ENCODE measurements around the gene AGPAT3. TPM values are rescaled to one million over a fixed set of nuclear protein-coding genes. Genes with fewer than 3 reads are reported as not detected.

AGPAT3 gene
- total RNA-seq, 1 experiment from 2014 or later = 56.9 TPM

DNA sequence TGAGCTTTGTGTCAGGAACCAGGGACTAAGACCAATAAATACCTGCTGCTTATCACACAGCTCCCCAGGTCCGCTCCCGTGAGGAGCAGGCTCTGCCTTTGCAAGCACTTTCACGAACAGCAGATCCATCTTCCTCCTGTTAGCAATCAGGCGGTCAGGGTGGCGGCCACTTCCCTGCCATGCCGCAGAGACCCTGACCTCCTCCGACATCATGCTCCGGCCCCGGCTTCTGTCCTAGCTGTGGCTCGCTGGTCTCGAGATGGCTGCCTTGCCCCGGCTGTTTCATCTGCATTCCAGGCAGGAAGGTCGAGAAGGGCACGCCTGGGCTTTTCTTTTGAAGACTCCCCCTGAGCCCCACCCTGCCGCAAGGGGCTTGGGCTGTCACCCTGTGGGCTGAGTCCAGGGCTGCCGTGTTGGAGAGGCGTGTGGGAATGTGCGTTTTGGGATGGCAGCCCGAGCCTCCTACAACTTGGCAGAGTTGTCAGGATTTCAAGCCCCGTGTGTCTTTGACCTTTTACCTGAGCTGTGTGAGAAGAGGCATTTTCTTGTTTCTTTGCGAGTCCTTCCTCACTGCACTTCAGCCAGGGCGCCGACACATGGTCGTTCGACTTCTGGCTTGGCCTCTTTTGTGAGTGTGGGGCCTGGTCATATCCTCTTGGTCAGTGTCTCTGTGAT is 59.5 kb downstream of the AGPAT3 start:
- DNase-seq (ENCODE audit: low read depth) = no peak
- in situ Hi-C loops (cut with HindIII; ENCODE audit: low pct_unique_long_range_greater_than_20kb, low sequenced_read_pairs) = no loop called here

DNA sequence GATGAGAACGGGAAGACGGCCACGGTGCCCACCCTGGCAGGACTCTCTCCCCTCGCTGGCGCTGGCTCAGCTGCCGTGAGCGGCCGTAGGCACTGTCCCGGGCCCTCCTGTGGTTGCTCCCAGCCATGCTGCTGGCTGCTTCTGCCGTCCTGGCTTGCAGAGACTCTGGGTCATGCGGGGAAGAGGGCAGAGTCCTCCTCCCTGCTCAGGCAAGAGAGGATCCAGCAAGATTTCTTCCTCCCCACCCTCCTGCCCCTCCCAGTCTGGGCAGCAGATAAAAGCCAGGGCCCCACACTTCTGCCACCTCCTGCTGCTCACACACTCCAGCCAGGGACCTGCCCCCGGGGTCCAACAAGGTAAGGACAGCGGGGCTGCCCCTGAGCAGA is 60.1 kb downstream of the AGPAT3 start:
- DNase-seq (ENCODE audit: low read depth) = no peak
- in situ Hi-C loops (cut with HindIII; ENCODE audit: low pct_unique_long_range_greater_than_20kb, low sequenced_read_pairs) = no loop called here

DNA sequence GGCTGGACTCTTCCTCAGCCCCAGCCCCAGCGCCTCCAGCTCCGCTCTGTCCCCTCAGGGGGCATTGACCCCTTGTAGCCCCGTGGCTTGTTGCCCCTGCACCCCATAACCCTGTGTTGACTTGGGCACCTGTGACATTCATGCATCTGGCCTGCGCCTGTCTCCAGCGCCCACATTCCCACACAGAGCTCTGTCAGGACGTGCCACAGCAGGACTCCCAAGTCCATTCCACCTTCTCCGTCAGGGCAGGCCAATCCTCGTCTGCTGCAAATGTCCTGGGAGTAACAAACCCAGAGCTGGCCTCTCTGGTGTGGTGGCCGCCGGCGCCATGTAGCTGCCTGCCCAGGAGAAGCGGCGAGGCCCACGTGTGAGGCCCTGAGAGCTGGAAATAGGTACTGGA is 60.6 kb downstream of the AGPAT3 start:
- in situ Hi-C loops (cut with HindIII; ENCODE audit: low pct_unique_long_range_greater_than_20kb, low sequenced_read_pairs) = no loop called here
- no peak for DNase-seq (ENCODE audit: low read depth)

DNA sequence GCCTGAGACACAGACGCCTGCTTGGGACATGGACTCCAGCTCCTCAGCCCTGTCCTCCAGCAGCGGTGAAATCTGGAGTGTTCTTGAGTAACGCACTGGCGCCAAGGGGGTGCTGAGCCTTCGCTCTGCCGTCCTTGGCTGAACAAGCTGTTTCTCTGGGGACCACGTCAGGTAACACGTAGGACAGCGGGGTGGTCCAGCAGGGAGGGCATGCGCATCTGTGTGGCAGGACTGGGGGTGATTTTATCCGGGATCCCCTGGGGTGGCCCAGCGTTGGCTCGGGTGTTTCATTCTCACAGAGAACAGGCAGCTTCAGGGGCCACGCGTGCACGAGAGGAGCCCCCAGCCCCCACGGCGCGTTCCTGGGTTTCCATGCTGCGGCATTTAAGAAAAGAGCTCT is 61.2 kb downstream of the AGPAT3 start:
- no peak for DNase-seq (ENCODE audit: low read depth)
- in situ Hi-C loops (cut with HindIII; ENCODE audit: low pct_unique_long_range_greater_than_20kb, low sequenced_read_pairs) = no loop called here

DNA sequence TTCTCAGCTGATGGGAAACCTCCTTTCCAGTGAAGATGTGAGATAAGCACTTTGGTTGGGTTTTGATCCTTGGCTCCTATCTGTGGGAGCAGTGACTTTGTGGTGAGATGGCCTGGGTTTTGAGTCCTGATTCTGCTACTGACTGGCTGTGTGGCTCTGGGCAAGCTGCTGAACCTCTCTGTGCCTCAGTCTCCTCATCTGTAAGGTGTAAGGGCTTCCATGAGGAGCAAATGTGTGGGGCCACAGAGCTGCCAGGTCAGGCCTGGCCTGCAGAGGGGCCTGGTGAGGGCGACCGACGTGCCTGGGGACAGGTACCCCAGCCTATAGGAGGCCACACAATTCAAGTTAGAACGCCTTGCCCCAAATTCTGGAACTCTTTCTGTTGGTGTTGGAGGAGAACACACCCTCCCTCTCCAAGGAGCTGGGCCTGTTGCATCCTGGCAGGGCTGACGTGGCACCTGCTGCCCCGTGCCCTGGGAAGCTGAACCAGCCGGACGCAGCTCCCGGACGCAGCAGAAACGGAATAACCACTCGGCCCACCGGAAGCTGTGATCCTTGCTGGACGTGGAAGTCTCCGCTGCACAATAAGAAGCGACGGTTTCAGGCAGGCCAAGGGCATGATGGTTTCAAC is 62.7 kb downstream of the AGPAT3 start:
- no peak for DNase-seq (ENCODE audit: low read depth)
- in situ Hi-C loops (cut with HindIII; ENCODE audit: low pct_unique_long_range_greater_than_20kb, low sequenced_read_pairs) = no loop called here

DNA sequence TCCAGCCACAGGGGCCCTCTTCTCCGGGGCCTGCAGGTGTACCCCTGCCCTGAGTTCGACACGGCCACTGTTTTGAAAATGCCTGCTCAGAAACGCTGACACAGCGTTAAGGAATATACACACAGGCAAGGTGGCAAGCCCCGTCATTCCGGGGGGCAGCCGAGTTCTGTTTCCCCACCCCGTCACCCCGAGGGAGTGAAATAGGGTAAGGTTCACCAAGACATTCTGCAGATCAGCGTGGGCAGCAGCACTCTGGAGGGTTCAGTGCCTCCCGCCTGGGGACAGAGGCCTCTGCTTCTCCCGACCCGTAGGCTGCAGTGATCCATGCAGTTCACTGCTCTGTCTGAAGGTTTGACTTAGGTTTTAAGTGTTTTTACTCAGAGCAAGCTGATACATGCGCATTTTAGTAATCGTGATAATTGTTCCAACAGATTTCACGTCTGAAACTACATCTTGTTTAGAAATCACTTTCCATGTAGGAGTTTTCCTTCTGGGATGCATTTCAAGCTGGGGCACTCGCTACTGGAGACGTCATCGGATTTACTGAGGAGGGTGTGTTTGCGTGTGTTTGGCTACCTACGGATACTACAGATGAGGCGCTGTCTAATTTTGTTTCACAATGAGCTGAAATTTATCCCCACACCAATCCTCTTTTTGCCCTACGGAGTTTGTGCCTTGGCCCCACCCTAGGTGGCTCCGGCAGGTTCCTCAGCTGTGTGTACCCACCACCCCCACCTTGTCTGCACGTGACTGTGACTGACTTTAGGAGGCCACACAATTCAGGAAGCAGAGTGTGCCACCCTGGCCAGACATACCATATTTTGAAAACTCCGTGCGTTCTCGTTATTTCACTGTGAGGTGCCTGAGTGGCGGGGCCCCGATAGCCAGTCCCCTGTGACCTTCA is 63.5 kb downstream of the AGPAT3 start:
- DNase-seq (ENCODE audit: low read depth) = no peak
- in situ Hi-C loops (cut with HindIII; ENCODE audit: low pct_unique_long_range_greater_than_20kb, low sequenced_read_pairs) = no loop called here

DNA sequence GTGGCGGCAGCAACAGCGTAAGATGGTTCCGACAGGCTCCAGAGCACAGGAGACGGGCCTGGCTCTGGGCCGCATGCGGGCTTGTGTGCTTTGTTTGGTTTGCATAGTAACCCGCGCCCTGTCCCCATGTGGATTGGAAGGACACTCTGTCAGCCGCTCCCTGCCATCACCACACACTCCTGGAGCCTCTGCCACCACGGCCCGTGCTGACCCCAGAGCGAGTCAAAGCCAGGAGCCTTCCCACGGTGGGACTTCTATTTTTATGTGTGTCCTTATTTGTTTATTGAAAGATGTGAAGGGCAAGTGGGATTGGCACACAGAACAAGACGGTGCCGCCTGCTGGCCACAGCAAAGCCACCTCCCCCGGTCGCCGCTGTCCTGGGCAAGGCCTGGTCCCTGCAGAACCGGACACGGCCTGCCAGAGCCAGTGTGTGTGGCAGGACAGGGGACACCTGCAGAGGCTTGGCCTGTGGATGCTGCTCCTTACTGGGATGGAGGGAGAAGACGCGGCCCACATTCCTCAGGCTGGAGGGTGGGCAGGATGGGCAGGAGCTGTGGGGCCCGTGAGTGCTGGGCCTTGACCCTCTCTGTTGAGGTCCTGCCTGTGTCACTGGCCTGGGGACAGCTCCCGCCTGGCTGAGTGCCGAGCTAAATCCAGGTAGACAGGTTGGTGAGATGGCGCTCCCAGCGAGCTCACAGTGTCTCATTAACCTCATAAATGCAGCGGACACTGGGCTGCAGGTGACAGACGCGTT is 64.4 kb downstream of the AGPAT3 start:
- in situ Hi-C loops (cut with HindIII; ENCODE audit: low pct_unique_long_range_greater_than_20kb, low sequenced_read_pairs) = no loop called here
- DNase-seq (ENCODE audit: low read depth) = no peak

DNA sequence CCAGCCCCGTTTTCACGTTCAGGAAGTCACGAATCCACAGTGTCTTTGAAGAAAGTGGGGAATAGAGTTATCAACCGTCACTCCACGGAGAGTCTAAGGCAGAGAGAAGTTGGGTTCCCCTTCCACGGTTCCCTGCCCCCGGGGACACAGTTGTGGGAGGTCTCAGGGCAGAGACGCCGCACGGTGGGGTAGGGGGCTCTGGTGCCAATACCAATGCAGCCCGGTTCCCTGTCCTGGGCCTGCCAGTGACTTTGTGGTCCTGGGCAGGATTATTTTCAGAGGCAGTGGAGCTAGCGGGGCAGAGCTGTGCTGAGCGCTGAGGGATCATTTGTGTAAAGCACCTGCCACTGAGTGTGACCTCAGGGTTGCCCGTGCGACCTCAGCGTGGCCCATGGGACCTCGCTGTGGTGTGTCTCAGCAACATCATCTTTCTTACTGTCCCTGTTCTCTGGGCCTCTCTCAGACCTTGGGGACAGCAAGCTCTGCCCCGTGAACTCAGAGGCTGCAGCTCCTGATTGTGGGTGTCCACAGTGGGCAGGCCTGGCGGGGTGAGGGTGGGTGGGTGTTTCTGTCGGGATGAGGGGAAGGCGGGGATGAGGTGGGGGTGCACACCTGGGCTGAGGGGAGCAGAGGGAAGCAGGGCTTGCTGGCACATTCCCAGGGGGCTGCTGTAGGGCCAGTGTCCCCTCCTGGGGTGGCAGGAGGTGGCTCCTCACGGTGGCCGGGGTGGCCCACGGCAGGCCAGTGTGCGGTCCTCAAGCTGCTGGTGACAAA is 65.2 kb downstream of the AGPAT3 start:
- DNase-seq (ENCODE audit: low read depth) = no peak
- in situ Hi-C loops (cut with HindIII; ENCODE audit: low pct_unique_long_range_greater_than_20kb, low sequenced_read_pairs) = no loop called here

DNA sequence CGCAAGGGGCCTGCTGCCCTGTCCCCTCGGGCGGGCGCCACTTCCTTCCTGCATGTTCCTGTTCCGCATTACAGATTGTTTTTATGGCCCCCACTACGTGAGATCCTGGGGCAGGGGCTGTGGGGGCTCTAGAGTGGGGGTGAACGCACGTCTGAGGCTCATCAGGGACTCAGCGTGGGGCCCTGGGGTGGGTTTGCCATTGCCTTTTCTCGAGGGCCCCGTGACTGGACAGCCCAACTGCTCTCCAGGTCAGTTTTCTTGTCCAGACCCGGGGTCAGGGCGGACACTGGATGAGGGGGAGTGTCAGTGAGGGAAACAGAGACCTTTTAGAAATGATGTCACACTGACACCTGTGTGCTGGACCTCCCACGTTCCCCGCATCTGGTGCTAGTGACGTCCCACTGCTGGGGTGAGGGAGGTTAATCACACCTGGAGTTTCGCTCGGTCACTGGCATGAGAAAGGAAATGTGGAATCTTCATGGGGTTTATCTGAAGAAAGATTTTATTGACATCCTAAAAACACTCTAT is 65.9 kb downstream of the AGPAT3 start:
- in situ Hi-C loops (cut with HindIII; ENCODE audit: low pct_unique_long_range_greater_than_20kb, low sequenced_read_pairs) = no loop called here
- no peak for DNase-seq (ENCODE audit: low read depth)

DNA sequence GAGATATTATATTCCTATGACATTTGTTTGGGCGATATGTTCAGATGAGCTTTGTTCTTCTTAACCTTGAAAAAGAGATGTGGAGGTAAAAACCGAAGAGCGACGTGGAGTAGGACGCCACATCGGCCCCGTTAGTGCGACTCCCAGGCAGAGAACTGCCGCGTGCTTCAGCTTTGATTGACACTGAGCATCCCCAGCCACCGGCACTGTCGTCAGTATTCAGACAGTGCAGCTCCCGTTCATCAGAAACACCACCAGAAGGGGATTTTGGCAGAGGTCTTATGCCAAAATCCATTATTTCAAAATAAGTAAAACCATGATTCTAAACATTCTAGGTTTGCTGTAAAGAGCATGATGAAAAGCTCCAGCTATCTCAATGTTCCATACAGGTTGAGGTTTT is 66.5 kb downstream of the AGPAT3 start:
- in situ Hi-C loops (cut with HindIII; ENCODE audit: low pct_unique_long_range_greater_than_20kb, low sequenced_read_pairs) = no loop called here
- DNase-seq (ENCODE audit: low read depth) = no peak

DNA sequence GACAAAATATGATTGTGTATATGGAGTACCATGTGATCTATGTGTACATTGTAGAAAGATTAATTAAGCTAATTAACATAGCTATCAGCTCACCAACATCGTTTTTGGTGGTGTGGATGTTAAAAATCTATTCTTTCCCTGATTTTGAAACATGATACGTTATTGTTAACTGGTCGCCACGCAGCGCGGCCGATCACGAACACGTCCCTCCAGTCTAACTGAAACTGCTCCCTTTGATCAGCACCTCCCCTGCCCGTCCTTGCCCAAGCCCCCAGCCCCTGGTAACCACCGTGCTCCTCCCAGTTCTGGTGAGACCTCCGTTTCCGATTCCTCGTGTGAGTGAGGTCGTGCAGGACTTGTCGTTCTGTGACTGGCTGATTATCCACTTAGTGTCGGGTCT is 67.0 kb downstream of the AGPAT3 start:
- in situ Hi-C loops (cut with HindIII; ENCODE audit: low pct_unique_long_range_greater_than_20kb, low sequenced_read_pairs) = no loop called here
- DNase-seq (ENCODE audit: low read depth) = no peak

DNA sequence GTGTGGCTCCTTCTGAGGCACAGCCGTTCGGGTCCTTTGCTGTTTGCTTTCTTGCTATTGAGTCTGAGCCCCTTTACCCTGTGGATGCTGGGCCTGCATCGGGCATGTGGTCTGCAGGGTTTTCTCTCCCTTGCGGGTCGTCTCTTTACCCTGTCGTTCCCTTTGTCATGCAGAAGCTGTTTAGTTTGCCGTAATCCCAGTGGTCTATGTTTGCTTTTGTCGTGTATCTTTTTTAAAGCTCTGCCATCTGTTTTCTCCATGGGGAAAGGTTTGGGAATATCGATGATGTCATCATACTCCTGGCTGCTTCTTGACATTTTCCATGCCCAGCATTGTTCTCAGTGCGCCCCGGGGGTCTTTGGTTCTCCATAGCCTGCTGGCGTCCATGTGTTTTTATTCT is 68.2 kb downstream of the AGPAT3 start:
- DNase-seq (ENCODE audit: low read depth) = no peak
- in situ Hi-C loops (cut with HindIII; ENCODE audit: low pct_unique_long_range_greater_than_20kb, low sequenced_read_pairs) = no loop called here

DNA sequence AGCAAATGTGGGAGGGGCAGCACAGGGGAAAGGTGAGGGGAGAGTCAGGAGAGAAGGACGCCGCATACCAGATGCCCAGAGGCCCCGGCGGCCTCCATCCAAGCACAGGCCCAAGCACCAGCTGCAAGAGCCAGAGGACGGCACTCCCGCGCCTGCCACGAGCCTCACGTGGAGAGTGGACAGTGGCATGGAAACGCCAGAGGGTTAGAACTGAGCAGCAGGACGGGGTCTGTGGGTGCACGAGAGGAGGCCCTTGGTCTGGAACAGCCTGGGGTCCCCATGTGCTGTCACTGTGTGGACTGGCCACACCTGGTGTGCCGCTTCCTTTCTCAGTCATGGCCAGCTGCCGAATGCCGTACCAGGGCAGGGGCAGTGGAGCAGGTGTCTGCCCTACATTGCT is 68.7 kb downstream of the AGPAT3 start:
- in situ Hi-C loops (cut with HindIII; ENCODE audit: low pct_unique_long_range_greater_than_20kb, low sequenced_read_pairs) = no loop called here
- no peak for DNase-seq (ENCODE audit: low read depth)

DNA sequence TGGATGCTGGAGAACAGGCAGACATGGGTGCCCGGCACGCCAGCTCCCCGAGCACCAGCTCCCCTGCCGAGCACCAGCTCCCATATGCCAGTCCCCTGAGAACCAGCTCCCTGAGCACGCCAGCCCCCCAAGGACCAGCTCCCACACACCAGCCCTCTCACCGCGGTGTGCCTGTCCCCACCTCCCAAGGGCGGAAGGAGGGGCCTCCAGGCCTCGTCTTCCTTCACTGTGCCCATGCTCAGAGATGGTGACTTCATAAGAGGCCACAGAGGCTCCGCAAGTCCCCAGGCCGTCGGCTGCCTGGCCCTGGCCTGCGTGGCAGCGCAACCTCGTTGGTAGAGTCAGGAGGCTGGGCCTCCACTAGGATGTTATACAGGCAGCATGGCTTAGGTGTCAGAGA is 69.1 kb downstream of the AGPAT3 start:
- in situ Hi-C loops (cut with HindIII; ENCODE audit: low pct_unique_long_range_greater_than_20kb, low sequenced_read_pairs) = no loop called here
- DNase-seq (ENCODE audit: low read depth) = no peak

DNA sequence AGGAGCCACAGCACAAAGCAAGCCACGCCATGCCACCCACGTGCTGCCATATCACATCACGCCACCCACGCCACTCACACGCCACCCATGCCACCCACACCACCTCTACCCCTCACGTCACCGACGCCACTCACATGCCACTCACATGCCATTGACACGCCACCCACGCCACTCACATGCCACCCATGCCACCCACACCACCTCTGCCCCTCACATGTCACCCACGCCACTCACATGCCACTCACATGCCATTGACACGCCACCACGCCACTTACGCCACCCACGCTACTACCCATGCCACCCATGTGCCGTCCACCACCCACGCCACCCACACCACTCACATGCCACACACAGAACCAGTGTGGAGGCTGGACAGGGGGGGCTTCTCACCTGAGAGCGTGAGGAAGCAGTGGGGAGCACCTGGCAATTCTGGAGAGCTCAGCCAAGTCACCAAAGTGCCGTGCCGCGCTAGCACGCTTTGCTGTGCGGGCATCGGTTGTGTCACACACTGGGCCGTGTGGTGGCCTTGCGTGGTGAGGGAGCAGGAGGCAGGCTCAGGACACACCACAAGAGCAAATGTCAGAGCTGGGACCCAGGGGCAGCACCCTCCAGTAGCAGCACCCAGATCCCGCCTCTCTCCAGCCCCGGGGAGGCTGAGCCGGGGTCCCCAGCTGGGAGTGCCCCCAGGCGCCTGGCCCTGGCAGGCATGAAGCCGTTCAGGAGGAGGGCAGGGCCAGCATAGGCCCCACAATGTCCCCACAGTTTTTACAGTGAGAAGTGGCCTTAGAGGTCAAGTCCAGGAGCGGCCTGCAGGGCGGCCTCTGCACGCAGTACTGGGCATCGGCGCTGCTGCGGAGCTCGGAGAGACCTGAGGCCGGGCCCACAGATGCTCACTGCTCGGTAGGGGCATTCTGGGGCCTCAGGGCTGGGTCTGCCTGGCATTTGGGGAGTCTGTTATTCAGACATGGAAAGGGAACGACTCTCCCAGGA is 70.0 kb downstream of the AGPAT3 start:
- in situ Hi-C loops (cut with HindIII; ENCODE audit: low pct_unique_long_range_greater_than_20kb, low sequenced_read_pairs) = no loop called here
- DNase-seq (ENCODE audit: low read depth) = no peak

DNA sequence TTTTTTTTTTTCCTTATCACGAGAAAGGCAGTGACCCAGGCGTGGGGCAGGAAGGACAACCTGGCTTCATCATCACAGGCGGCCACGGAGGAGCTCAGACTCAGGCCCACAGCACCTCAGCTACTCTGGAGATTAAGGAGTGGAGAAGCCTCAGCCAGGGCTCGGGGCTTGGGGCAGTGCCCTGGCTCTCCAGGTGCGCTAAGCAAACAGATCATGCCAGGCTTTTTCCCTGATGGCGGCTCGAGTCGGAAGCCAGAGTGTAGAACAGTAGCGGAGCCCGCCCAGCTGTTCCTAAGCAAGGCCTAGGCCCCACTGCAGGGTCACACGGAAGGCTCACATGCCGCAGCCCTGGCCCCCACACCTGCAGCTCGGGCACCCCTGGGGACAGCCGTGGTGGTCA is 70.7 kb downstream of the AGPAT3 start:
- DNase-seq (ENCODE audit: low read depth) = no peak
- in situ Hi-C loops (cut with HindIII; ENCODE audit: low pct_unique_long_range_greater_than_20kb, low sequenced_read_pairs) = no loop called here
